Amniotic stem cell (primary cell): Measurements from ENCODE around the gene FCGR2B.
"Not testable (repeated sequence)": the region's sequence is repeated elsewhere in the genome, so short reads cannot be mapped to it uniquely, and the experiment has no call there.

ENCODE experiments used
- DNase-seq: peaks from one replicate; lab custom pipeline; 2025; lab: John Stamatoyannopoulos, UW

Gene FCGR2B

GRCh38 chr1:161706113-161706481, 43.2 kb downstream of the FCGR2B start:
- DNase-seq, result no peak

DNA sequence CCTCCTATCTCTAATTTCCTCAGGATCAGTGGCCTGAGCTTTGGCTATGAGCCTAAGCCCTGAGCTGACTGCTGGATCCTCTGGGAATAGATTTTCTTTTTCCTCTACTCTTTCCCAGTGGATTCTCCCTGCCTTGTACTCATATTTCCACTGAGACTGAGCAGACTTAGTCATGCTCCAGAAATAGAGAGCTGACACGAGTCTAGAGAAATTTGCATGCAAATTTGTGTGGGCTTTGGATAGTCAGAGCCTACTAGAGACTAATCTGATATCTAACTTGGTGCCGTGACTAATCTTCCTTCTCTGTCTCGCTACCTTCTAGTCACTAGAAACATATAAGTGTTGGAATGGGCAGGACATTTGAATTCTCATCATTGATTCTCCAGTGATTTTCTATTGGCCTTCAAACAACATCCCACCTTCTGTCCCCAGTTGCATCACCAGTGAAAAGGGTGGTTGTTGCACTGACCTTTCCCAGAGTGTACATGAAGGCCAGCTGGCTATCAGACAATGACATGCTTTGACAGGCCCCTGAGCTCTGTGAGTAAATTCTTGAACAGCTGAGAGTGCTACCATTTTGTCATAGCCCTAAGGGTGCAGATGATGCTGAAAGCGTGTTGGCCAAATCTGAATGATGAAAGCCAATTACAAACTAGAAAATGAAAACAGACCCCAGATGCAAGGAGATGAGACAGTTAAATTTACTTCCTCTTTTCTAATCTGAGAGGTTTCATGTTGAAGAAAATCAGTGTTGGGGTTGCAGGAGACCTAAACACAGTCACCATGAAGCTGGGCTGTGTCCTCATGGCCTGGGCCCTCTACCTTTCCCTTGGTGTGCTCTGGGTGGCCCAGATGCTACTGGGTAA, 43.8 kb downstream of the FCGR2B start, which contains the start of gene FCRLA:
Gene FCRLA (plus strand): TSS at position 748 of the 866 bp plus-strand sequence. CDS start 36 bp downstream, at position 784.
- DNase-seq, result peak; percentile 91

GRCh38 chr1:161707503-161707902, 44.6 kb downstream of the FCGR2B start:
- no peak for DNase-seq

- no peak for DNase-seq
These were observed 46.4 kb downstream of the FCGR2B start for GRCh38 chr1:161709373-161709772.

GRCh38 chr1:161710560-161710959, 47.6 kb downstream of the FCGR2B start:
- DNase-seq, result no peak

GRCh38 chr1:161718559-161719324, 55.8 kb downstream of the FCGR2B start:
- no peak for DNase-seq

DNA sequence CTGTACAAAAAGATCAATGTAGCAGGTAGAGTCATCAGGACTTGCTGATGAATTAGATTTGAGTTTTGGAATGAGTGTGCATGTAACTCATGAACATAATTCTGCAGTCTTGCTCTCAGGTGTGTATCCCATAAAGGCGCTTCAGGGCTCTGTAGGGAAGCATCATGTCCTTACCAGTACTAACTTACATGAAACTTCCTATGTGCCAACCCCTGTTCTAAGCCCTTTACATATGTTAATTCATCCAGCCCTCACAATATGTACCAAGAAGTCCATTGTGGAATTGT, 56.3 kb downstream of the FCGR2B start:
- DNase-seq, result no peak

DNA sequence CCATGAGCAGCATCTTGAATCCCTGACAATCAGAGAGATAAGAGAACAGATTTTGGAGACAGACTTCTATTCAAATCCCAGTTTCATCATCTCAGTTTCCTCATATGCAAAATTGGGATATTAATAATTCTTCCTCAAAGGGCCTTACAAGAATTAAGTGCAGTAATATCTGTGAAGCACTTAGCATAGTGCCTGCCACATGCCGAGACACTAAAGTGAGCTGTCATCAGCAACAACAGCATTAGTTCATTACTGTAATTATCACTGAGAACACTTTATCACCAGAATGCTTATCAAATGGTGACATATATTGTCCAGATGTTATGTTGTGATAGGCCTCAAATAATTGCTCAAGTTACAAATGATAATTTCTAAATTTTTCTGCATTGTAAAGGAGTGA, 57.5 kb downstream of the FCGR2B start:
- no peak for DNase-seq

GRCh38 chr1:161720956-161721737, 58.2 kb downstream of the FCGR2B start, which contains the start of gene FCRLB:
FCRLB (plus strand) TSS chr1:161721544; CDS start chr1:161722673, 1,129 bp downstream.
- no peak for DNase-seq

DNA sequence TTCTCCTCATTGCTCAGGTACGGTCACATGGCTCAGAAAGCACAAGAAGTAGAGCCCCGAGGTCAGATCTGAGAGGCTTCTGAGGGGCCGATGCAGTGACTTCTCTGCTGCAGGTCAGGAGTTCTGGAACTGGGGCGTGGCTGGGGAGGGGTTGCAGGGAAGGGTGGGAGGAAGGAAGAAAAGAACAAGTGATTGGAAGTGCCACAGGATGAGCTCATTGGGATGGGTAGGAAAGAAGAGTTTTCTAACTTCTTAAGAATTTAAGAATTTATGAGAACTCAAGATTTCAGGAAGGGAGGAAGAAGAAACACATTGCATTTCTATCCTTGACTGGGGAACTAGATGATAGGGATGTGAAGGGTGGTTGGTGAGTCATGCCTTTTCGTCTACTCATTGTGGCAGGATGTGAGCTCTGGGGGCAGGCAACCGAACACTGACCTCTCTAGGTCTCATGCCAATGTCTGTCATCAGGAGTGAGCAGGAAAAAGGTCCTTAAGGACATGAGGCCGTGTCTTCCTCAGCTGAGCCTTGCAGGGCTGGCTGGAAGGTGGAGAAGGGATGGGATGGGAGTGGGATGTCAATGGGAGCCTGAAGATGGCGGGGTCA, 58.9 kb downstream of the FCGR2B start:
- DNase-seq, result peak; percentile 16

DNA sequence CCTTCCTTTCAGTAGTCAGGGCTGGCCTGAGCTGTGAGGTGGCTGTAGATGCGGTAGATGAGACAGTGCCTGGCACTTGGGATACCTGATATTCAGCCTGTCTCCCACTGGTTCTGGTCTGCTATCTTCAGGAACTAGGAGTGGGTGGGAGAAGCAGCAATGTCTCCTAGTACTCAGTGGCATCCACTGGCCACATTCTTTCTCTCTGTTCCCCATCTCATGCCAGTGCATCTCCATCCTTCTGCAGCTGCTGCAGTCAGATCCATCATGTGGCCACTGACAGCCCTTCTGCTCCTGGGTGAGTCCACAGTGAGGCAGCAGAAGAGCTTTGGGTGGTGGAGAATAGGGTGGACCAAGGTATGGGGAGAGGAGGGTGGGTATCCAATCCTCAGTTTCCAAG, 59.5 kb downstream of the FCGR2B start:
- DNase-seq, result no peak

- DNase-seq, result no peak
These were observed 60.7 kb downstream of the FCGR2B start for GRCh38 chr1:161723459-161724141.

- not testable (repeated sequence) for DNase-seq
These were observed 62.4 kb downstream of the FCGR2B start for GRCh38 chr1:161725258-161725907.

- no peak for DNase-seq
These were observed 63.0 kb downstream of the FCGR2B start for GRCh38 chr1:161725908-161726472.

- peak; percentile 68 for DNase-seq
These were observed 63.7 kb downstream of the FCGR2B start for GRCh38 chr1:161726473-161727255.

GRCh38 chr1:161727256-161727924, 64.4 kb downstream of the FCGR2B start:
- no peak for DNase-seq
